Lower leg skin (tissue), 4 donors: Measurements from ENCODE around the gene KCNJ15. TPM values are rescaled to one million over a fixed set of nuclear protein-coding genes. Genes with fewer than 3 reads are reported as not detected.

Source experiments
- DNase-seq, 2 donors: peaks; one replicate each; pipeline ENCODE4 v3.0.0-alpha.2; 2019; ENCODE audit warnings: low spot score in 2 of 2
- H3K4me3 ChIP-seq: fragments of 200-600 bp; sonication (generic); 2 replicates; pipeline ENCODE4 v1.5.1; 2017; ENCODE audit warnings: mild to moderate bottlenecking, low read depth; ENCODE audit not compliant: poor library complexity, severe bottlenecking
- CTCF ChIP-seq, 3 donors: fragments of 450-650 bp; IDR thresholded peaks; one replicate each; pipeline ENCODE4 v1.5.1; 2016; ENCODE audit warnings: antibody characterized with exemption in 3 of 3, mild to moderate bottlenecking in 3 of 3, moderate library complexity in 2 of 3
- POLR2A ChIP-seq, 2 donors: fragments of 450-650 bp; IDR thresholded peaks; one replicate each; pipeline ENCODE4 v1.6.1; 2016 to 2017; ENCODE audit warnings: antibody characterized with exemption in 2 of 2, mild to moderate bottlenecking in 1 of 2, moderate library complexity in 1 of 2
- WGBS, 2 donors: methylation state at CpG; one replicate each; pipeline ENCODE4 v1.1.5; 2018; 5-methylcytosine and 5-hydroxymethylcytosine counted together
- intact Hi-C: fragments of 100-400 bp; cut with DNase I; formaldehyde crosslinking; loops from one replicate; pipeline ENCODE4 v1.15.0; 2023; ENCODE audit warnings: low total_unique reads
- total RNA-seq, 4 donors: library from RNA; depleted of rRNA; stranded (reverse); fragments of >200 nt; gene quantifications; one replicate each; pipeline ENCODE4 v1.1.0, GENCODE V29; 2016

The KCNJ15 gene
- total RNA-seq, 4 donors from 2014 or later, result 4.2 to 55.1 (median 7.3) TPM

- WGBS, 2 donors, result 82 to 84% methylated on average over 3 of the region's 3 CpGs
- no peak overlapping the region for H3K4me3 ChIP-seq
- TF ChIP-seq POLR2A (IDR thresholded peaks at IDR 0.05), result no peak
- no peak for TF ChIP-seq CTCF (IDR thresholded peaks at IDR 0.05)
- intact Hi-C loops, result no loop called here
- no peak for DNase-seq
These were observed 10.5 kb downstream of the KCNJ15 start for GRCh38 chr21:38267136-38267755.

- WGBS, 2 donors, result 39 to 40% methylated on average over 5 of the region's 5 CpGs
- no peak for DNase-seq
- no peak for TF ChIP-seq CTCF (IDR thresholded peaks at IDR 0.05)
- TF ChIP-seq POLR2A (IDR thresholded peaks at IDR 0.05), result no peak
- intact Hi-C loops, result no loop called here
- no peak overlapping the region for H3K4me3 ChIP-seq
These were observed 11.4 kb downstream of the KCNJ15 start for GRCh38 chr21:38267991-38268863.

GRCh38 chr21:38268864-38269575 is 12.2 kb downstream of the KCNJ15 start:
- intact Hi-C loops, result no loop called here
- no peak overlapping the region for H3K4me3 ChIP-seq
- no peak for DNase-seq
- WGBS, 2 donors, result 50 to 55% methylated on average over 5 of the region's 5 CpGs
- TF ChIP-seq POLR2A (IDR thresholded peaks at IDR 0.05) (no peak), CTCF (IDR thresholded peaks at IDR 0.05) (no peak)

GRCh38 chr21:38269576-38269936 is 12.8 kb downstream of the KCNJ15 start:
- 5 to 12% methylated on average over 2 of the region's 2 CpGs for WGBS, 2 donors
- TF ChIP-seq POLR2A (IDR thresholded peaks at IDR 0.05), result no peak
- TF ChIP-seq CTCF (IDR thresholded peaks at IDR 0.05), result no peak
- no peak for DNase-seq
- H3K4me3 ChIP-seq, result no peak overlapping the region
- intact Hi-C loops, result no loop called here

- intact Hi-C loops, result no loop called here
- 36 to 52% methylated on average over 6 of the region's 6 CpGs for WGBS, 2 donors
- no peak for DNase-seq
- TF ChIP-seq POLR2A (IDR thresholded peaks at IDR 0.05) (no peak), CTCF (IDR thresholded peaks at IDR 0.05) (no peak)
- no peak overlapping the region for H3K4me3 ChIP-seq
These were observed 15.4 kb downstream of the KCNJ15 start for GRCh38 chr21:38272215-38272614.
